Measurements from ENCODE around the gene ATP1B3.
"Not testable (repeated sequence)": the region's sequence is repeated elsewhere in the genome, so short reads cannot be mapped to it uniquely, and the experiment has no call there.

Gene ATP1B3

GRCh38 chr3:141860766-141861513, 15.5 kb upstream of the ATP1B3 start:
- no peak for DNase-seq (ENCODE audit: low spot score)

- no peak for DNase-seq (ENCODE audit: low spot score)
These were observed 14.1 kb upstream of the ATP1B3 start for GRCh38 chr3:141862279-141862816.

GRCh38 chr3:141863491-141863890, 13.0 kb upstream of the ATP1B3 start:
- no peak for DNase-seq (ENCODE audit: low spot score)

GRCh38 chr3:141864281-141864970, 12.0 kb upstream of the ATP1B3 start:
- no peak for DNase-seq (ENCODE audit: low spot score)

- no peak for DNase-seq (ENCODE audit: low spot score)
These were observed 11.3 kb upstream of the ATP1B3 start for GRCh38 chr3:141865101-141865500.

- no peak for DNase-seq (ENCODE audit: low spot score)
These were observed 6.3 kb upstream of the ATP1B3 start for GRCh38 chr3:141870091-141870687.

DNA sequence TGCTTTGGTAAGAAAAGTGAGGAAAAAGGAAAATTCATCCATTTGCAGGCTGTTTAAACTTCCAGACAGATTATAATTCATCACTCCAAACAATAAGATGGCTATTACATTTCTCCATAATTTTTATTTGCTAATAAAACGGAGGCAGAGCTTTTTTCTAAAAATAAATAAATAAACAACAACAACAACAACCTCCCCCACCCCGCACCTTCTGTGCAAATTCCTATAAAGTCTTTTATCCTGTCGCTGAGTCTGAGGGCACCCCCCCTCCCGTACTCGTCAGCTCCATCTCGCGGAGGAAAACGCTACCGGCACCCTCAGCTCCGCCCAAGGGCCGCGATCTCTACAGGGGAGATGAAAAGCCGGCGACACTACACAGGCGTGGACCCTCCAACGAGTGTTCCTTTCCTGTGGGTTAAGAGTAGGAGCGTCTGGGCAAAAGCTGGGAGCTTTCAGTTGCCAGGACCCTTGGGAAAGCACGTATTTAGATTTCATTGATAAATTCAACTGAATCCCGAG, 1.0 kb upstream of the ATP1B3 start:
- DNase-seq (ENCODE audit: low spot score): peak; percentile 85

DNA sequence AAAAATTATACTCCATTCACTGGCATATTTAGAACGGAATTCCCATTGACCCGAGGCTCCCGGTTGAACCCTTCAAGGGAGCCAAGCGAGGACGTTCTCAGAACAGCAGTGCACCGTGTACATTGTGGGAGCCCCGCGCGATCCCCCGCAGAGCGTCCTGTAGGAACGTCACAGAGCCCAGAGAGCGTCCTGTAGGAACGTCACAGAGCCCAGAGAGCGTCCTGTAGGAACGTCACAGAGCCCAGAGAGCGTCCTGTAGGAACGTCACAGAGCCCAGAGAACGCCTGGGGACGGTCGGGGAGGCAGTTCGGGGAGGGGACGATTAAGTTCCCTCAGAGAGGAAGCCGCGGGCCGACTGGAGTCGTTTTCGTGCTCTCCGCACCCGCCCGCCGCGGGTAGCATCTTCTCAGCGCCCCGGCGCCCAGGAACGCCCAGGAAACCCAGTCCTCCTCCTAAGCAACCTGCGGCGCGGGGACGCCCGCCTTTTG, 506 bp upstream of the ATP1B3 start:
- DNase-seq (ENCODE audit: low spot score): peak; percentile 20

DNA sequence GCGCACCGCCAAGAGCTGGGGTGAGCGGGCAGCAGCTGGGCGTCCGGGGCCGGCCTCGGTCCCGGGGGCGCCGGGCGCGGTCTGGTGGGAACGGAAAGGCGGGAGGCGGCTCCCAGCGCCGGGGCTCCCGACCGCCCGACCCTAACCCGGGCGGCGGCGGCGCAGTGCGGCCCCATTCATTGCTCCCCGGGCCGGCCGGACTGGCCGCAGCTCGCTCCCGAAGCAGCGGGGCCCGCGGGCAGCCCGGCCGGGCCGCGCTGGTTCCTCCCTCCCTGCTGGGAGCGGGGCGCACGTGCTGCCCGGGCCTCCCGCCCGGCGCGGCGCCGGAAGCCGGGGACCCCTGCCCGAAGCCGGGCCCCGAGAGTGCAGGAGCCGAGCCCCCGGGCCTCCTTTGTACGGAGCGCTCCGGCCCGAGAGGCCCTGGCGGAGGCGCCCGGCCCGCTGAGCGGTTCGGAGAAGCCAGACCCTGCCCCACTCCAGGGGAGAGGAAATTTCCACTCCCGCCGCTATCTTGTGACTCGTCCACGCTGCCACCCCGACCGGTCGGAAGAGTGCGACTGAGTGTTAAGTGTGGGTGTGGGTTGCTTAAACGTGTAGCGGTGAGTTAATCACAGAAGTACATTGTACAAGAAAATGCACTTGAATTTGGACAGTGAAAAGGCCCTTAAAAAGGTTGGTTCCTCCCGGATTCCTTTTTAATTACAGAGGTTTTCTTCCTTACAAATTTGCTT, 613 bp downstream of the ATP1B3 start:
- no peak for DNase-seq (ENCODE audit: low spot score)

GRCh38 chr3:141877911-141878310, 1.5 kb downstream of the ATP1B3 start:
- peak; percentile 33 for DNase-seq (ENCODE audit: low spot score)

DNA sequence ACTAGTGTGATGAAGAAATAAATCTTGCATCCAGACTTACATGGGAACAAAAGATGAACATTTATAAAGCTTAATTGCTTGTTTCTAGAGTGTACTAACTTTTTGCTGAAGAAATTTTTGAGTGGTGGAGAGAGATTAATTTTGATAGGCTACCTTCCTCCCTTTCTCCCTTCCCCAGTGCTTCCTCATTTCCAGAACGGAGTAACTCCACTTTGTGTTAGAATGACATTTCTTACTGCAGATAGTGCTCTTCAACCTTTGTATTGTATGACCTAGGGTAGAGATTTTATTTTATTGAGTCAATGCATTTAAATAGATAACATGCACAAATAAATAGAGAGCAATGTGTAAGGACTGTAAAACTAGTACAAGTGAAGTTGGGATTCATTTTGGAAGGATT, 1.9 kb downstream of the ATP1B3 start:
- no peak for DNase-seq (ENCODE audit: low spot score)

DNA sequence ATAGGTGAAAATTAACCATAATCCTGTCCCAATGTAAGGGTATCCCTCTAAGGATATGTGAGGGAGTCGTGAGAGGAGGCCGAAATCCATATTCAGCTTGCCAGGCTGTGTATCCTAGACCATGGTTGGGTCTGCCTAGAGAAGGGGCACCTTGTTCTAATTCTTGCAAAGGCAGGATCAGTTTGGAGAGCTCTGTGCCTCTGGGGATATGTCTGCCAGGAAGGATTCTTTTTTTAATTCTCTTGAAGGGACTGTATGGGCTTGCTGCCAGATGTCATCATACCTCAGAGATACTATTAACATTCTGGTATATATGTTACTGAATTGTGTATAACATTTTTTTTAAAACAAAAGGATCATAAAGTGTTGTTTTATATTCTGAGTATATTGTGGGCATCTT, 2.4 kb downstream of the ATP1B3 start:
- DNase-seq (ENCODE audit: low spot score): no peak

GRCh38 chr3:141881702-141882101, 5.3 kb downstream of the ATP1B3 start:
- no peak for DNase-seq (ENCODE audit: low spot score)

GRCh38 chr3:141887051-141887450, 10.6 kb downstream of the ATP1B3 start:
- DNase-seq (ENCODE audit: low spot score): no peak

GRCh38 chr3:141888548-141888947, 12.1 kb downstream of the ATP1B3 start:
- DNase-seq (ENCODE audit: low spot score): not testable (repeated sequence)

- no peak for DNase-seq (ENCODE audit: low spot score)
These were observed 18.2 kb downstream of the ATP1B3 start for GRCh38 chr3:141894524-141895176.

DNA sequence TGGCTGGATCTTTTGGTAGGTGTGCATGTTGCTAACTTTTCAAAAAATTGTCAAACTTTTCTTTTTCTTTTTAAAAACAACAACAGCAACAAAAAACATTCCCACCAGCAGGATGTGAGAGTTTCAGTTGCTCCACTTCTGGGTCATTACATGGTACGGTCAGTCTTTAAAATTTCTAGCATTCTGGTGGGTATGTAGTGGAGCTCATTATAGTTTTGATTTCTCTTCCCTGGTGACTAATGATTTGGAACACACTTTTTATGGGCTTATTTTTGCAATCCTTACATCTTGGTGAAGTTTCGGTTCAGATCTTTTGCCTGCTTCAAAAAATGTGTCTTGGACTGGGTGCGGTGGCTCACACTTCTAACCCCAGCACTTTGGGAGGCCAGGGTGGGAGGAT, 19.3 kb downstream of the ATP1B3 start:
- no peak for DNase-seq (ENCODE audit: low spot score)

- DNase-seq (ENCODE audit: low spot score): no peak
These were observed 22.5 kb downstream of the ATP1B3 start for GRCh38 chr3:141898908-141899307.

GRCh38 chr3:141900343-141900742, 23.9 kb downstream of the ATP1B3 start:
- no peak for DNase-seq (ENCODE audit: low spot score)

DNA sequence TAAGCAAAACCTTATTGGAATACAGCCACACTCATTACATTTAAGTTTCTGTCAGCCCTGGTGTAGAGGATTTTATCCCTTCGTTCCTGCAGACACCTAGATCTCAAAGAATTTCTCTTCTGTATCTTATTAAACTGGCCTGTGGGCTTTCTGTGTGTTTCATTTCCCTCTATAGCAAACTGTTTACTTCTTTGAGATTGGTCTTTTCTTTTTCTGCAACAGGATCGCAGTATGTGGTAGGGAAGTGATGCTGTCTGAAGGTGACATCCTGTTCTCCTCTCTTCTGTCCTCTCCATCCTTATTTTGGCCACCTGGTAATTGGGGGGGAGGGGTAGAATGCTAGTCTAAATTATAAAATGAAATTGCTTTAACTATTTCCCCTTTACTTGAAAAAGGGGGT, 25.5 kb downstream of the ATP1B3 start:
- no peak for DNase-seq (ENCODE audit: low spot score)

- no peak for DNase-seq (ENCODE audit: low spot score)
These were observed 27.8 kb downstream of the ATP1B3 start for GRCh38 chr3:141904203-141904602.

All from hepatic stellate cell (primary cell).